PC-3 (cell line): ENCODE results near the gene SNX17. TPM values are rescaled to one million over a fixed set of nuclear protein-coding genes. Genes with fewer than 3 reads are reported as not detected.

ENCODE experiments used
- ATAC-seq: fragments of 200-7000 bp; cut with Tn5 transposase; 2 replicates; pipeline ENCODE4 v1.9.1; 2020; ENCODE audit warnings: mild to moderate bottlenecking, moderate library complexity
- BruUV-seq: library from RNA; stranded (reverse); fragments of 400-500 nt; replicated peaks from 2 replicates; lab custom pipeline; 2021; lab: Mats Ljungman, UMichigan
- CTCF ChIA-PET: fragments of 300-600 bp; sonication (Branson Sonifier 250); formaldehyde crosslinking; loops from one replicate; lab custom pipeline; 2022; ENCODE audit warnings: antibody characterized with exemption; lab: Charles Lee
- POLR2A ChIA-PET: fragments of 300-600 bp; sonication (Branson Sonifier 250); formaldehyde crosslinking; loops from one replicate; lab custom pipeline; 2022; ENCODE audit warnings: antibody characterized with exemption; ENCODE audit not compliant: unreplicated experiment; lab: Charles Lee
- DNase-seq: peaks from one replicate; pipeline ENCODE4 v3.0.0-alpha.2; 2015
- H2AFZ ChIP-seq: fragments of 300-600 bp; sonication (generic); 2 replicates; pipeline ENCODE4 v1.6.0; 2016; ENCODE audit warnings: antibody characterized with exemption, low read length
- H3F3A ChIP-seq: fragments of 300-600 bp; sonication (generic); one replicate; pipeline ENCODE4 v1.6.0; 2017; ENCODE audit warnings: antibody characterized with exemption, low read length, control low read depth, mild to moderate bottlenecking; ENCODE audit not compliant: unreplicated experiment
- H3K27ac ChIP-seq: fragments of 300-600 bp; sonication (generic); 2 replicates; pipeline ENCODE4 v1.5.1; 2016; ENCODE audit warnings: mild to moderate bottlenecking, low read length
- H3K27me3 ChIP-seq: fragments of 300-600 bp; sonication (generic); 2 replicates; pipeline ENCODE4 v1.6.1; 2016; ENCODE audit warnings: low read length, mixed read lengths
- H3K36me3 ChIP-seq: fragments of 300-600 bp; sonication (generic); 2 replicates; pipeline ENCODE4 v1.6.1; 2016; ENCODE audit warnings: low read depth, mixed run types, low read length, mixed read lengths
- H3K4me1 ChIP-seq: fragments of 300-600 bp; sonication (generic); 2 replicates; pipeline ENCODE4 v1.5.1; 2016; ENCODE audit warnings: low read length; ENCODE audit not compliant: insufficient read depth
- H3K4me2 ChIP-seq: fragments of 300-600 bp; sonication (generic); 2 replicates; pipeline ENCODE4 v1.6.0; 2016; ENCODE audit warnings: low read length
- H3K4me3 ChIP-seq: fragments of 300-600 bp; sonication (generic); 2 replicates; pipeline ENCODE4 v1.5.1; 2016; ENCODE audit warnings: mild to moderate bottlenecking, low read length, mixed read lengths
- H3K79me2 ChIP-seq: fragments of 300-600 bp; sonication (generic); 2 replicates; pipeline ENCODE4 v1.6.1; 2017; ENCODE audit warnings: low read length, mixed read lengths
- H3K9ac ChIP-seq: fragments of 300-600 bp; sonication (generic); 2 replicates; pipeline ENCODE4 v1.6.0; 2016; ENCODE audit warnings: mild to moderate bottlenecking, low read length
- H3K9me2 ChIP-seq: fragments of 300-600 bp; sonication (generic); replicated peaks from 2 replicates; pipeline ENCODE4 v1.6.1; 2016; ENCODE audit warnings: mixed run types, low read length, mixed read lengths
- H3K9me3 ChIP-seq: fragments of 300-600 bp; sonication (generic); 2 replicates; pipeline ENCODE4 v1.6.1; 2016; ENCODE audit warnings: low read length, mixed read lengths
- H4K20me1 ChIP-seq: fragments of 300-600 bp; sonication (generic); 2 replicates; pipeline ENCODE4 v1.6.1; 2016; ENCODE audit warnings: low read length, mixed read lengths
- EZH2 ChIP-seq: fragments of 300-600 bp; sonication (generic); IDR thresholded peaks from one replicate; pipeline ENCODE4 v1.6.1; 2017; ENCODE audit warnings: antibody characterized with exemption, mild to moderate bottlenecking, low read length; ENCODE audit not compliant: unreplicated experiment
- EZH2phosphoT487 ChIP-seq: fragments of 300-600 bp; sonication (generic); IDR thresholded peaks from 2 replicates; pipeline ENCODE4 v1.6.1; 2018; ENCODE audit warnings: mild to moderate bottlenecking, antibody characterized with exemption, low read length, borderline replicate concordance
- intact Hi-C: fragments of 100-400 bp; cut with micrococcal nuclease; formaldehyde crosslinking; loops from 2 replicates; pipeline ENCODE4 v1.9.0; 2023
- total RNA-seq: library from RNA; depleted of rRNA; stranded (reverse); fragments of >200 nt; gene quantifications from 2 replicates; pipeline ENCODE4 v1.2.3, GENCODE V29; 2014
- TF ChIP-seq, protein P1 (sequence below): fragments of 300-600 bp; sonication (generic); conservative IDR thresholded peaks from 2 replicates; pipeline ENCODE4 v1.5.1; 2017; ENCODE audit warnings: antibody characterized with exemption, low read depth, mild to moderate bottlenecking, low read length

Gene SNX17
- total RNA-seq, 1 experiment from 2014 or later: 110 TPM

GRCh38 chr2:27356382-27357181 lies 13.8 kb upstream of the SNX17 start, which contains the start of gene GTF3C2:
Gene GTF3C2, minus strand, starts transcription at chr2:27356764. Its CDS starts 13,210 bp downstream, at chr2:27343554.
- Histone ChIP-seq H3K36me3 (no peaks in the 10 kb centered on the region), H3K4me2 (peak within 1 kb of the TSS; percentile 91), H3K9me2 (no peaks in the 10 kb centered on the region), H3K27me3 (no peaks in the 10 kb centered on the region), H4K20me1 (peaks cover 12% of the 10 kb centered on the region), H3K4me3 (peak within 1 kb of the TSS; percentile 77), H3K4me1 (peaks cover 28% of the 10 kb centered on the region), H3F3A (no peaks in the 10 kb centered on the region), H3K79me2 (peaks cover 67% of the 10 kb centered on the region), H3K9me3 (no peaks in the 10 kb centered on the region), H3K9ac (peak within 1 kb of the TSS; percentile 95), H2AFZ (peak within 1 kb of the TSS; percentile 84), H3K27ac (peak within 1 kb of the TSS; percentile 94)
- DNase-seq (peak; percentile 94), ATAC-seq (peak; percentile 88)
- intact Hi-C loops: loop anchor here (1.0 kb wide), 2 partner anchors 14 to 35 kb away; partner anchors contain the start of genes EIF2B4 and SNX17
- CTCF ChIA-PET: interaction anchor here (0.6 to 0.8 kb wide), 2 partner anchors 13 to 604 kb away, joined by 3 to 5 read pairs; no protein-coding TSS in a partner anchor
- BruUV-seq: TSS peak; percentile 66
- TF ChIP-seq EZH2 (no peak), EZH2phosphoT487 (no peak)
- TF ChIP-seq, protein P1, sequence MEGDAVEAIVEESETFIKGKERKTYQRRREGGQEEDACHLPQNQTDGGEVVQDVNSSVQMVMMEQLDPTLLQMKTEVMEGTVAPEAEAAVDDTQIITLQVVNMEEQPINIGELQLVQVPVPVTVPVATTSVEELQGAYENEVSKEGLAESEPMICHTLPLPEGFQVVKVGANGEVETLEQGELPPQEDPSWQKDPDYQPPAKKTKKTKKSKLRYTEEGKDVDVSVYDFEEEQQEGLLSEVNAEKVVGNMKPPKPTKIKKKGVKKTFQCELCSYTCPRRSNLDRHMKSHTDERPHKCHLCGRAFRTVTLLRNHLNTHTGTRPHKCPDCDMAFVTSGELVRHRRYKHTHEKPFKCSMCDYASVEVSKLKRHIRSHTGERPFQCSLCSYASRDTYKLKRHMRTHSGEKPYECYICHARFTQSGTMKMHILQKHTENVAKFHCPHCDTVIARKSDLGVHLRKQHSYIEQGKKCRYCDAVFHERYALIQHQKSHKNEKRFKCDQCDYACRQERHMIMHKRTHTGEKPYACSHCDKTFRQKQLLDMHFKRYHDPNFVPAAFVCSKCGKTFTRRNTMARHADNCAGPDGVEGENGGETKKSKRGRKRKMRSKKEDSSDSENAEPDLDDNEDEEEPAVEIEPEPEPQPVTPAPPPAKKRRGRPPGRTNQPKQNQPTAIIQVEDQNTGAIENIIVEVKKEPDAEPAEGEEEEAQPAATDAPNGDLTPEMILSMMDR: no peak
- POLR2A ChIA-PET: no interaction called here

- no peaks in the 10 kb centered on the region for H3K9me2 ChIP-seq
- intact Hi-C loops: no loop called here
- peaks cover 33% of the 10 kb centered on the region for H3K36me3 ChIP-seq
- H3K79me2 ChIP-seq: peaks cover 9% of the 10 kb centered on the region
- no peak overlapping the region for H2AFZ ChIP-seq
- peaks cover 5% of the 10 kb centered on the region; the same call in 1 of the 2 replicates for H3K4me1 ChIP-seq
- TF ChIP-seq EZH2phosphoT487: no peak
- TF ChIP-seq, protein P1: no peak
- no peak for TF ChIP-seq EZH2
- ChIA-PET POLR2A (no interaction called here), CTCF (no interaction called here)
- no peaks in the 10 kb centered on the region for H3K9me3 ChIP-seq
- no peak overlapping the region for H3K9ac ChIP-seq
- H4K20me1 ChIP-seq: no peaks in the 10 kb centered on the region
- no peak overlapping the region for H3K4me3 ChIP-seq
- BruUV-seq: no TSS peak
- ATAC-seq: 0 out of 2 replicates have a peak, but pooled peaks have one; percentile 20
- H3K27ac ChIP-seq: no peak overlapping the region
- no peak overlapping the region for H3K4me2 ChIP-seq
- H3K27me3 ChIP-seq: no peaks in the 10 kb centered on the region
- no peaks in the 10 kb centered on the region for H3F3A ChIP-seq
- no peak for DNase-seq
These were observed 7.6 kb upstream of the SNX17 start for GRCh38 chr2:27362678-27363420.
